Thyroid gland (tissue), 4 donors: ENCODE data around the gene HGD. TPM values are rescaled to one million over a fixed set of nuclear protein-coding genes. Genes with fewer than 3 reads are reported as not detected.
A peak's percentile ranks its signal among the peaks of the same experiment; 100 is the strongest.

Experiments used
- DNase-seq, 2 donors: peaks; one replicate each; pipeline ENCODE4 v3.0.0-alpha.2; 2019
- H3K27ac ChIP-seq, 3 donors: fragments of 200-600 bp; sonication (generic); 1 replicate in 2 of 3; 2 replicates in 1 of 3; pipeline ENCODE4 v1.5.1; 2016 to 2019; ENCODE audit warnings: mild to moderate bottlenecking in 1 of 3, moderate library complexity in 1 of 3
- H3K27me3 ChIP-seq: fragments of 200-600 bp; sonication (generic); one replicate; pipeline ENCODE4 v1.5.1; 2019
- H3K36me3 ChIP-seq, 2 donors: fragments of 200-600 bp; sonication (generic); one replicate each; pipeline ENCODE4 v1.5.1; 2016 to 2019
- H3K4me1 ChIP-seq, 2 donors: fragments of 200-600 bp; sonication (generic); one replicate each; pipeline ENCODE4 v1.5.1; 2017 to 2019
- H3K4me3 ChIP-seq, 3 donors: fragments of 200-600 bp; sonication (generic); replicated peaks in 1 of 3; 1 replicate in 2 of 3; 2 replicates in 1 of 3; pipeline ENCODE4 v1.5.1; 2016; ENCODE audit warnings: mild to moderate bottlenecking in 1 of 3
- H3K9me3 ChIP-seq: fragments of 200-600 bp; sonication (generic); one replicate; pipeline ENCODE4 v1.5.1; 2017
- CTCF ChIP-seq, 6 experiments: fragments of 200-600 bp in 3 of 6; fragments of 450-650 bp in 3 of 6; sonication (generic) in 3 of 6; IDR thresholded peaks; one replicate each; pipeline ENCODE4 v1.5.1; 2016 to 2019; ENCODE audit warnings: antibody characterized with exemption in 6 of 6, mild to moderate bottlenecking in 2 of 6, inconsistent platforms in 1 of 6, moderate library complexity in 1 of 6
- POLR2A ChIP-seq, 2 donors: fragments of 450-650 bp; IDR thresholded peaks; one replicate each; pipeline ENCODE4 v1.6.1; 2017; ENCODE audit warnings: antibody characterized with exemption in 2 of 2, mild to moderate bottlenecking in 2 of 2, moderate library complexity in 1 of 2
- WGBS, 2 donors: methylation state at CpG; one replicate each; pipeline ENCODE4 v1.1.5; 2017; 5-methylcytosine and 5-hydroxymethylcytosine counted together
- intact Hi-C: fragments of 100-400 bp; cut with DNase I; formaldehyde crosslinking; loops from one replicate; pipeline ENCODE4 v1.15.1; 2023
- total RNA-seq, 4 donors: library from RNA; depleted of rRNA; stranded (reverse); fragments of >200 nt; gene quantifications; one replicate each; pipeline ENCODE4 v1.2.3, GENCODE V29; 2016

Gene HGD
- total RNA-seq, 4 donors from 2014 or later, result 36.8 to 136 (median 74.7) TPM

- Histone ChIP-seq H3K4me1 (peaks cover 27 to 30% of the 10 kb centered on the region in 2 donors), H3K27ac (peak overlapping the region; percentile 64 to 89 (median 82)), H3K4me3 (no peak overlapping the region), H3K36me3 (no peaks in the 10 kb centered on the region), H3K27me3 (no peaks in the 10 kb centered on the region), H3K9me3 (no peaks in the 10 kb centered on the region)
- DNase-seq, result no peak
- 93 to 96% methylated on average over 3 of the region's 3 CpGs for WGBS, 2 donors
- intact Hi-C loops, result no loop called here
- no peak for TF ChIP-seq CTCF (IDR thresholded peaks at IDR 0.05)
- TF ChIP-seq POLR2A (IDR thresholded peaks at IDR 0.05), result no peak
These were observed 1.7 kb upstream of the HGD start for GRCh38 chr3:120683671-120684301.

- peak overlapping the region; percentile 64 to 89 (median 82) for H3K27ac ChIP-seq
- 86 to 89% methylated on average over 1 of the region's 1 CpG for WGBS, 2 donors
- intact Hi-C loops, result no loop called here
- no peaks in the 10 kb centered on the region for H3K9me3 ChIP-seq
- no peaks in the 10 kb centered on the region for H3K27me3 ChIP-seq
- peak; percentile 26 to 62 for DNase-seq
- H3K36me3 ChIP-seq, result no peaks in the 10 kb centered on the region
- H3K4me3 ChIP-seq, result no peak overlapping the region
- TF ChIP-seq CTCF (IDR thresholded peaks at IDR 0.05), result no peak
- TF ChIP-seq POLR2A (IDR thresholded peaks at IDR 0.05), result no peak
- peaks cover 31 to 35% of the 10 kb centered on the region in 2 donors for H3K4me1 ChIP-seq
These were observed 1.2 kb upstream of the HGD start for GRCh38 chr3:120683213-120683612.

- peak overlapping the region in 2 of 3 donors; percentile 6 to 20 for H3K4me3 ChIP-seq
- 71 to 86% methylated on average over 4 of the region's 4 CpGs for WGBS, 2 donors
- no peaks in the 10 kb centered on the region for H3K27me3 ChIP-seq
- TF ChIP-seq CTCF (IDR thresholded peaks at IDR 0.05), result no peak
- no peak for TF ChIP-seq POLR2A (IDR thresholded peaks at IDR 0.05)
- intact Hi-C loops, result no loop called here
- H3K36me3 ChIP-seq, result no peaks in the 10 kb centered on the region
- H3K27ac ChIP-seq, result peak overlapping the region; percentile 78 to 91 (median 89)
- peaks cover 37 to 40% of the 10 kb centered on the region in 2 donors for H3K4me1 ChIP-seq
- no peak for DNase-seq
- no peaks in the 10 kb centered on the region for H3K9me3 ChIP-seq
These were observed 467 bp downstream of the HGD start for GRCh38 chr3:120681506-120682038.

GRCh38 chr3:120681018-120681417 lies 1.0 kb downstream of the HGD start:
- intact Hi-C loops, result no loop called here
- no peak for TF ChIP-seq CTCF (IDR thresholded peaks at IDR 0.05)
- no peak for TF ChIP-seq POLR2A (IDR thresholded peaks at IDR 0.05)
- 61 to 79% methylated on average over 2 of the region's 2 CpGs for WGBS, 2 donors

GRCh38 chr3:120680193-120680894 lies 1.7 kb downstream of the HGD start:
- Histone ChIP-seq H3K36me3 (no peaks in the 10 kb centered on the region), H3K9me3 (no peaks in the 10 kb centered on the region), H3K27ac (peak overlapping the region; percentile 78 to 91 (median 89)), H3K4me1 (peaks cover 37 to 40% of the 10 kb centered on the region in 2 donors), H3K27me3 (no peaks in the 10 kb centered on the region), H3K4me3 (peak overlapping the region in 1 of 3 donors; percentile 5)
- TF ChIP-seq CTCF (IDR thresholded peaks at IDR 0.05) (no peak), POLR2A (IDR thresholded peaks at IDR 0.05) (no peak)
- no peak for DNase-seq
- intact Hi-C loops, result no loop called here
- WGBS, 2 donors, result 90 to 91% methylated on average over 3 of the region's 3 CpGs

More at GRCh38 chr3:120681018-120681417, 1.0 kb downstream of the HGD start:
- Histone ChIP-seq H3K36me3 (no peaks in the 10 kb centered on the region), H3K27me3 (no peaks in the 10 kb centered on the region), H3K27ac (peak overlapping the region; percentile 78 to 91 (median 89)), H3K4me1 (peaks cover 37 to 40% of the 10 kb centered on the region in 2 donors), H3K9me3 (no peaks in the 10 kb centered on the region), H3K4me3 (peak overlapping the region in 1 of 3 donors; percentile 15)
- DNase-seq, result no peak
